WTC11 (cell line): ENCODE results near the gene TMEM184A.

Experiments used
- CREB1 ChIP-seq: sonication (generic); formaldehyde crosslinking; IDR thresholded peaks from 2 replicates; pipeline ENCODE4 v1.8.0; 2023; ENCODE audit warnings: mild to moderate bottlenecking, missing genetic modification reagents
- CTCF ChIP-seq: fragments of 200-600 bp; IDR thresholded peaks from 2 replicates; pipeline ENCODE4 v1.8.0; 2022; ENCODE audit warnings: antibody characterized with exemption
- E2F4 ChIP-seq: sonication (generic); formaldehyde crosslinking; IDR thresholded peaks from 2 replicates; pipeline ENCODE4 v1.8.1; 2022; ENCODE audit warnings: low read depth, mild to moderate bottlenecking, moderate library complexity, missing genetic modification reagents, borderline replicate concordance
- EMX1 ChIP-seq: fragments of 250-450 bp; sonication (Bioruptor Pico); IDR thresholded peaks from 2 replicates; pipeline ENCODE4 v1.8.0; 2021; ENCODE audit warnings: mild to moderate bottlenecking
- FOXJ3 ChIP-seq: sonication (generic); formaldehyde crosslinking; IDR thresholded peaks from 2 replicates; pipeline ENCODE4 v1.9.0; 2021; ENCODE audit warnings: missing genetic modification reagents, mild to moderate bottlenecking, borderline replicate concordance
- IRF2 ChIP-seq: sonication (generic); formaldehyde crosslinking; IDR thresholded peaks from 2 replicates; pipeline ENCODE4 v1.8.0; 2022; ENCODE audit warnings: low read depth, missing genetic modification reagents, borderline replicate concordance
- JUN ChIP-seq: sonication (generic); formaldehyde crosslinking; IDR thresholded peaks from 2 replicates; pipeline ENCODE4 v1.8.0; 2023; ENCODE audit warnings: mild to moderate bottlenecking, missing genetic modification reagents
- NFYB ChIP-seq: sonication (generic); formaldehyde crosslinking; conservative IDR thresholded peaks from 2 replicates; pipeline ENCODE4 v1.8.0; 2022; ENCODE audit warnings: low read depth, missing genetic modification reagents
- NR2C2 ChIP-seq: sonication (generic); formaldehyde crosslinking; IDR thresholded peaks from 2 replicates; pipeline ENCODE4 v1.8.0; 2022; ENCODE audit warnings: mild to moderate bottlenecking, missing genetic modification reagents
- TF ChIP-seq, protein P1 (sequence below): sonication (generic); formaldehyde crosslinking; IDR thresholded peaks from 2 replicates; pipeline ENCODE4 v1.8.1; 2022; ENCODE audit warnings: missing genetic modification reagents, borderline replicate concordance
- TF ChIP-seq, protein P2 (sequence below): sonication (generic); formaldehyde crosslinking; conservative IDR thresholded peaks from 2 replicates; pipeline ENCODE4 v1.8.1; 2022; ENCODE audit warnings: mild to moderate bottlenecking, missing genetic modification reagents
- TF ChIP-seq, protein P3 (sequence below): sonication (generic); formaldehyde crosslinking; IDR thresholded peaks from 2 replicates; pipeline ENCODE4 v1.8.1; 2023; ENCODE audit warnings: mild to moderate bottlenecking, missing genetic modification reagents

GRCh38 chr7:1557771-1558170, 1.8 kb upstream of the TMEM184A start:
- TF ChIP-seq CREB1 (CRISPR knock-in tag) (no peak), NR2C2 (CRISPR knock-in tag) (no peak), CTCF (no peak), NFYB (CRISPR knock-in tag) (no peak), JUN (CRISPR knock-in tag) (no peak), EMX1 (no peak), E2F4 (CRISPR knock-in tag) (no peak), IRF2 (CRISPR knock-in tag) (no peak), FOXJ3 (CRISPR knock-in tag) (no peak)
- TF ChIP-seq, protein P1, sequence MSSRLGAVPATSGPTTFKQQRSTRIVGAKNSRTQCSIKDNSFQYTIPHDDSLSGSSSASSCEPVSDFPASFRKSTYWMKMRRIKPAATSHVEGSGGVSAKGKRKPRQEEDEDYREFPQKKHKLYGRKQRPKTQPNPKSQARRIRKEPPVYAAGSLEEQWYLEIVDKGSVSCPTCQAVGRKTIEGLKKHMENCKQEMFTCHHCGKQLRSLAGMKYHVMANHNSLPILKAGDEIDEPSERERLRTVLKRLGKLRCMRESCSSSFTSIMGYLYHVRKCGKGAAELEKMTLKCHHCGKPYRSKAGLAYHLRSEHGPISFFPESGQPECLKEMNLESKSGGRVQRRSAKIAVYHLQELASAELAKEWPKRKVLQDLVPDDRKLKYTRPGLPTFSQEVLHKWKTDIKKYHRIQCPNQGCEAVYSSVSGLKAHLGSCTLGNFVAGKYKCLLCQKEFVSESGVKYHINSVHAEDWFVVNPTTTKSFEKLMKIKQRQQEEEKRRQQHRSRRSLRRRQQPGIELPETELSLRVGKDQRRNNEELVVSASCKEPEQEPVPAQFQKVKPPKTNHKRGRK (CRISPR knock-in tag) = no peak
- TF ChIP-seq, protein P2, sequence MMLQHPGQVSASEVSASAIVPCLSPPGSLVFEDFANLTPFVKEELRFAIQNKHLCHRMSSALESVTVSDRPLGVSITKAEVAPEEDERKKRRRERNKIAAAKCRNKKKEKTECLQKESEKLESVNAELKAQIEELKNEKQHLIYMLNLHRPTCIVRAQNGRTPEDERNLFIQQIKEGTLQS = no peak
- TF ChIP-seq, protein P3, sequence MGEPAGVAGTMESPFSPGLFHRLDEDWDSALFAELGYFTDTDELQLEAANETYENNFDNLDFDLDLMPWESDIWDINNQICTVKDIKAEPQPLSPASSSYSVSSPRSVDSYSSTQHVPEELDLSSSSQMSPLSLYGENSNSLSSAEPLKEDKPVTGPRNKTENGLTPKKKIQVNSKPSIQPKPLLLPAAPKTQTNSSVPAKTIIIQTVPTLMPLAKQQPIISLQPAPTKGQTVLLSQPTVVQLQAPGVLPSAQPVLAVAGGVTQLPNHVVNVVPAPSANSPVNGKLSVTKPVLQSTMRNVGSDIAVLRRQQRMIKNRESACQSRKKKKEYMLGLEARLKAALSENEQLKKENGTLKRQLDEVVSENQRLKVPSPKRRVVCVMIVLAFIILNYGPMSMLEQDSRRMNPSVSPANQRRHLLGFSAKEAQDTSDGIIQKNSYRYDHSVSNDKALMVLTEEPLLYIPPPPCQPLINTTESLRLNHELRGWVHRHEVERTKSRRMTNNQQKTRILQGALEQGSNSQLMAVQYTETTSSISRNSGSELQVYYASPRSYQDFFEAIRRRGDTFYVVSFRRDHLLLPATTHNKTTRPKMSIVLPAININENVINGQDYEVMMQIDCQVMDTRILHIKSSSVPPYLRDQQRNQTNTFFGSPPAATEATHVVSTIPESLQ (CRISPR knock-in tag) = no peak
